ENCODE measurements around the gene EP400. TPM values are rescaled to one million over a fixed set of nuclear protein-coding genes. Genes with fewer than 3 reads are reported as not detected.

Gene EP400
- total and polyA plus RNA-seq, 9 of the 15 experiments (the other 6 are each of a cell fraction or from before 2014, with no cell fraction given), result 4.5 to 58.0 (median 7.0) TPM

- peaks cover 4% of the 10 kb centered on the region for H3K79me2 ChIP-seq (ENCODE audit: control insufficient read depth, insufficient read depth, low read length)
- peaks cover 0 to 48% of the 10 kb centered on the region in 2 experiments; a peak in 4 of 5 replicates for H3K4me1 ChIP-seq (replicated peaks in 1 of 2; ENCODE audit: control insufficient read depth in 2 of 2, insufficient read depth in 2 of 2, low read length in 2 of 2)
- H3K36me3 ChIP-seq (ENCODE audit: control insufficient read depth, insufficient read depth, low read length), result peaks cover 7% of the 10 kb centered on the region; the same call in 1 of the 3 replicates
- no peak overlapping the region for H3K4me2 ChIP-seq (ENCODE audit: insufficient read depth, low read length)
- ChIA-PET POLR2A (interaction anchor here (0.6 to 1.4 kb wide), 3 partner anchors 28 to 42 kb away, joined by 3 to 4 read pairs (median 3); partner anchors contain the start of gene PUS1), CTCF (ENCODE audit: low intra/inter-chr PET ratio) (no interaction called here)
- no peak overlapping the region for H3K4me3 ChIP-seq
- 75% methylated on average over 21 of the region's 30 CpGs for WGBS (ENCODE audit: insufficient coverage, low coverage, missing lambda C conversion rate)
- no peaks in the 10 kb centered on the region for H3K27me3 ChIP-seq (ENCODE audit: control insufficient read depth in 2 of 2, insufficient read depth in 2 of 2, low read length in 2 of 2)
- peaks cover 21% of the 10 kb centered on the region; the same call in 1 of the 2 replicates for H4K20me1 ChIP-seq (replicated peaks; ENCODE audit: control insufficient read depth, insufficient read depth, low read length)
- H3K27ac ChIP-seq (ENCODE audit: extremely low read depth, low read depth, low read length), result no peak overlapping the region
- ATAC-seq, result peak; percentile 26
- no TSS peak for BruUV-seq (replicated peaks)
- peak overlapping the region in 1 of 2 experiments; percentile 58; a peak in 1 of 4 replicates for H3K9ac ChIP-seq (ENCODE audit: insufficient read depth in 1 of 2, low read depth in 2 of 2, low read length in 2 of 2)
- H2AFZ ChIP-seq (ENCODE audit: low read depth, low read length), result no peak overlapping the region
- no peaks in the 10 kb centered on the region for H3K9me1 ChIP-seq (ENCODE audit: control insufficient read depth, insufficient read depth, low read length)
- DNase-seq (ENCODE audit: extremely low read depth in 1 of 4, low spot score in 3 of 4), result no peak
- in situ Hi-C loops (cut with MboI) (no loop called here), intact Hi-C loops (cut with micrococcal nuclease) (no loop called here)
- H3K9me3 ChIP-seq (replicated peaks; ENCODE audit: control insufficient read depth, insufficient read depth, low read depth, low read length), result no peaks in the 10 kb centered on the region
- no peak for FAIRE-seq
- TF ChIP-seq REST (IDR thresholded peaks at IDR 0.05; ENCODE audit: borderline replicate concordance) (0 out of 2 replicates have a peak, but pooled peaks have one; percentile 11), REST (CRISPR knock-in tag; IDR thresholded peaks at IDR 0.05; ENCODE audit: low read depth) (no peak), PRDM10 (IDR thresholded peaks at IDR 0.05; ENCODE audit: partially characterized antibody) (peak; percentile 19), ZNF780A (CRISPR knock-in tag; IDR thresholded peaks at IDR 0.05) (no peak), XRCC4 (IDR thresholded peaks at IDR 0.05; ENCODE audit: extremely low read depth, insufficient read depth, insufficient read length) (no peak), PURB (CRISPR knock-in tag; IDR thresholded peaks at IDR 0.05; ENCODE audit: low read depth) (no peak), SAP30 (IDR thresholded peaks at IDR 0.05; ENCODE audit: borderline replicate concordance, insufficient read depth, low read depth, low read length, poor library complexity, severe bottlenecking) (no peak)
Measured at GRCh38 chr12:131901431-131902331, 48.1 kb upstream of the EP400 start.
